Upper lobe of left lung (tissue), 6 donors: Measurements from ENCODE around the gene FGA. TPM values are rescaled to one million over a fixed set of nuclear protein-coding genes. Genes with fewer than 3 reads are reported as not detected.

ENCODE experiments used
- ATAC-seq, 2 donors: fragments of 200-7000 bp; cut with Tn5 transposase; one replicate each; pipeline ENCODE4 v1.9.1; 2022; ENCODE audit warnings: mild to moderate bottlenecking in 2 of 2, moderate library complexity in 2 of 2; ENCODE audit not compliant: low FRiP score in 2 of 2
- DNase-seq, 2 donors: peaks; one replicate each; pipeline ENCODE4 v3.0.0-alpha.2; 2019 to 2020
- H3K27ac ChIP-seq, 4 donors: fragments of 200-600 bp; sonication (generic); one replicate each; pipeline ENCODE4 v1.5.1; 2016 to 2019
- H3K27me3 ChIP-seq, 4 donors: fragments of 200-600 bp; sonication (generic); one replicate each; pipeline ENCODE4 v1.5.1; 2017 to 2019
- H3K36me3 ChIP-seq, 4 donors: fragments of 200-600 bp; sonication (generic); one replicate each; pipeline ENCODE4 v1.5.1; 2016 to 2019
- H3K4me1 ChIP-seq, 4 donors: fragments of 200-600 bp; sonication (generic); one replicate each; pipeline ENCODE4 v1.5.1; 2018 to 2019
- H3K4me3 ChIP-seq, 4 donors: fragments of 200-600 bp; sonication (generic); one replicate each; pipeline ENCODE4 v1.5.1; 2017 to 2019; ENCODE audit warnings: mild to moderate bottlenecking in 2 of 4, moderate library complexity in 1 of 4
- H3K9me3 ChIP-seq, 4 donors: fragments of 200-600 bp; sonication (generic); one replicate each; pipeline ENCODE4 v1.5.1; 2018 to 2019
- EP300 ChIP-seq, 4 donors: sonication (generic); formaldehyde crosslinking; IDR thresholded peaks; one replicate each; pipeline ENCODE4 v1.5.1; 2017; ENCODE audit warnings: antibody characterized with exemption in 4 of 4, control low read depth in 2 of 4
- POLR2A ChIP-seq, 4 donors: fragments of 450-650 bp; IDR thresholded peaks; one replicate each; pipeline ENCODE4 v1.5.1; 2016 to 2017; ENCODE audit warnings: antibody characterized with exemption in 4 of 4, mild to moderate bottlenecking in 2 of 4
- POLR2AphosphoS5 ChIP-seq, 2 donors: sonication (generic); formaldehyde crosslinking; IDR thresholded peaks; one replicate each; pipeline ENCODE4 v1.5.1; 2017; ENCODE audit warnings: antibody characterized with exemption in 2 of 2
- WGBS, 2 donors: methylation state at CpG; one replicate each; pipeline ENCODE4 v1.1.5; 2017 to 2018; 5-methylcytosine and 5-hydroxymethylcytosine counted together
- total RNA-seq, 6 donors: library from RNA; depleted of rRNA in 4 of 6; stranded (reverse); fragments of >200 nt in 4 of 6; gene quantifications; one replicate each; pipeline versions ENCODE4 v1.1.0 to v1.2.1, GENCODE V29; 2016 to 2021
- TF ChIP-seq, protein P1 (sequence below), 6 experiments: fragments of 450-650 bp in 4 of 6; fragments of 200-600 bp in 2 of 6; sonication (generic) in 2 of 6; IDR thresholded peaks; one replicate each; pipeline ENCODE4 v1.5.1; 2016 to 2019; ENCODE audit warnings: antibody characterized with exemption in 6 of 6
- donor health status: DM: no; HTN: no; CAD: no; lungs with moderate emphysema.
- donor health status: DM: no; HTN: yes; CAD: no; lungs with severe emphysema.

The FGA gene
- total RNA-seq, 6 donors from 2014 or later: 1.0 to 30.7 (median 3.6) TPM

- 91 to 92% methylated on average over 5 of the region's 5 CpGs for WGBS, 2 donors
These were observed 21.0 kb downstream of the FGA start for GRCh38 chr4:154569584-154569983.

DNA sequence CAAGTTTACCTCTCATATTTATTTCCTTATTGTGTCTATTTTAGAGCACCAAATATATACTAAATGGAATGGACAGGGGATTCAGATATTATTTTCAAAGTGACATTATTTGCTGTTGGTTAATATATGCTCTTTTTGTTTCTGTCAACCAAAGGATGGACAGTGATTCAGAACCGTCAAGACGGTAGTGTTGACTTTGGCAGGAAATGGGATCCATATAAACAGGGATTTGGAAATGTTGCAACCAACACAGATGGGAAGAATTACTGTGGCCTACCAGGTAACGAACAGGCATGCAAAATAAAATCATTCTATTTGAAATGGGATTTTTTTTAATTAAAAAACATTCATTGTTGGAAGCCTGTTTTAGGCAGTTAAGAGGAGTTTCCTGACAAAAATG lies 21.5 kb downstream of the FGA start:
- no peak for DNase-seq
- 34 to 42% methylated on average over 3 of the region's 3 CpGs for WGBS, 2 donors
- H3K27me3 ChIP-seq: no peaks in the 10 kb centered on the region
- H3K27ac ChIP-seq: no peak overlapping the region
- ATAC-seq: no peak
- H3K9me3 ChIP-seq: no peaks in the 10 kb centered on the region
- no peaks in the 10 kb centered on the region for H3K36me3 ChIP-seq
- no peak for TF ChIP-seq POLR2AphosphoS5 (IDR thresholded peaks at IDR 0.05)
- TF ChIP-seq, protein P1, sequence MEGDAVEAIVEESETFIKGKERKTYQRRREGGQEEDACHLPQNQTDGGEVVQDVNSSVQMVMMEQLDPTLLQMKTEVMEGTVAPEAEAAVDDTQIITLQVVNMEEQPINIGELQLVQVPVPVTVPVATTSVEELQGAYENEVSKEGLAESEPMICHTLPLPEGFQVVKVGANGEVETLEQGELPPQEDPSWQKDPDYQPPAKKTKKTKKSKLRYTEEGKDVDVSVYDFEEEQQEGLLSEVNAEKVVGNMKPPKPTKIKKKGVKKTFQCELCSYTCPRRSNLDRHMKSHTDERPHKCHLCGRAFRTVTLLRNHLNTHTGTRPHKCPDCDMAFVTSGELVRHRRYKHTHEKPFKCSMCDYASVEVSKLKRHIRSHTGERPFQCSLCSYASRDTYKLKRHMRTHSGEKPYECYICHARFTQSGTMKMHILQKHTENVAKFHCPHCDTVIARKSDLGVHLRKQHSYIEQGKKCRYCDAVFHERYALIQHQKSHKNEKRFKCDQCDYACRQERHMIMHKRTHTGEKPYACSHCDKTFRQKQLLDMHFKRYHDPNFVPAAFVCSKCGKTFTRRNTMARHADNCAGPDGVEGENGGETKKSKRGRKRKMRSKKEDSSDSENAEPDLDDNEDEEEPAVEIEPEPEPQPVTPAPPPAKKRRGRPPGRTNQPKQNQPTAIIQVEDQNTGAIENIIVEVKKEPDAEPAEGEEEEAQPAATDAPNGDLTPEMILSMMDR (IDR thresholded peaks at IDR 0.05): no peak
- TF ChIP-seq POLR2A (IDR thresholded peaks at IDR 0.05): no peak
- no peak for TF ChIP-seq EP300 (IDR thresholded peaks at IDR 0.05)
- no peaks in the 10 kb centered on the region for H3K4me1 ChIP-seq
- no peak overlapping the region for H3K4me3 ChIP-seq

More at GRCh38 chr4:154569584-154569983, 21.0 kb downstream of the FGA start:
- no peaks in the 10 kb centered on the region for H3K9me3 ChIP-seq
- no peak overlapping the region for H3K27ac ChIP-seq
- TF ChIP-seq POLR2A (IDR thresholded peaks at IDR 0.05) (no peak), POLR2AphosphoS5 (IDR thresholded peaks at IDR 0.05) (no peak), EP300 (IDR thresholded peaks at IDR 0.05) (no peak)
- TF ChIP-seq, protein P1 (IDR thresholded peaks at IDR 0.05): no peak
- ATAC-seq: no peak
- H3K4me3 ChIP-seq: no peak overlapping the region
- H3K36me3 ChIP-seq: no peaks in the 10 kb centered on the region
- no peak for DNase-seq
- H3K4me1 ChIP-seq: no peaks in the 10 kb centered on the region
- no peaks in the 10 kb centered on the region for H3K27me3 ChIP-seq

GRCh38 chr4:154566639-154567204 lies 23.8 kb downstream of the FGA start:
- Histone ChIP-seq H3K4me3 (no peak overlapping the region), H3K27ac (no peak overlapping the region), H3K9me3 (no peaks in the 10 kb centered on the region), H3K27me3 (no peaks in the 10 kb centered on the region), H3K4me1 (no peaks in the 10 kb centered on the region), H3K36me3 (no peaks in the 10 kb centered on the region)
- WGBS, 2 donors: 76 to 83% methylated on average over 5 of the region's 5 CpGs
- no peak for ATAC-seq
- DNase-seq: no peak
- no peak for TF ChIP-seq POLR2AphosphoS5 (IDR thresholded peaks at IDR 0.05)
- TF ChIP-seq POLR2A (IDR thresholded peaks at IDR 0.05): no peak
- TF ChIP-seq EP300 (IDR thresholded peaks at IDR 0.05): no peak
- TF ChIP-seq, protein P1 (IDR thresholded peaks at IDR 0.05): no peak

DNA sequence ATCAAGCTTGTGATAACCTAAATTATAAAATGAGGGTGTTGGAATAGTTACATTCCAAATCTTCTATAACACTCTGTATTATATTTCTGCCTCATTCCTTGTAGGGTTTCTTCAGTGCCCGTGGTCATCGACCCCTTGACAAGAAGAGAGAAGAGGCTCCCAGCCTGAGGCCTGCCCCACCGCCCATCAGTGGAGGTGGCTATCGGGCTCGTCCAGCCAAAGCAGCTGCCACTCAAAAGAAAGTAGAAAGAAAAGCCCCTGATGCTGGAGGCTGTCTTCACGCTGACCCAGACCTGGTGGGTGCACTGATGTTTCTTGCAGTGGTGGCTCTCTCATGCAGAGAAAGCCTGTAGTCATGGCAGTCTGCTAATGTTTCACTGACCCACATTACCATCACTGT lies 24.8 kb downstream of the FGA start:
- ATAC-seq: no peak
- Histone ChIP-seq H3K9me3 (no peaks in the 10 kb centered on the region), H3K36me3 (no peaks in the 10 kb centered on the region), H3K4me3 (no peak overlapping the region), H3K4me1 (no peaks in the 10 kb centered on the region), H3K27ac (no peak overlapping the region), H3K27me3 (no peaks in the 10 kb centered on the region)
- peak in 1 of 2 donors; percentile 25 for DNase-seq
- TF ChIP-seq POLR2AphosphoS5 (IDR thresholded peaks at IDR 0.05) (no peak), EP300 (IDR thresholded peaks at IDR 0.05) (no peak), POLR2A (IDR thresholded peaks at IDR 0.05) (no peak)
- TF ChIP-seq, protein P1 (IDR thresholded peaks at IDR 0.05): no peak
- 91 to 98% methylated on average over 6 of the region's 6 CpGs for WGBS, 2 donors

DNA sequence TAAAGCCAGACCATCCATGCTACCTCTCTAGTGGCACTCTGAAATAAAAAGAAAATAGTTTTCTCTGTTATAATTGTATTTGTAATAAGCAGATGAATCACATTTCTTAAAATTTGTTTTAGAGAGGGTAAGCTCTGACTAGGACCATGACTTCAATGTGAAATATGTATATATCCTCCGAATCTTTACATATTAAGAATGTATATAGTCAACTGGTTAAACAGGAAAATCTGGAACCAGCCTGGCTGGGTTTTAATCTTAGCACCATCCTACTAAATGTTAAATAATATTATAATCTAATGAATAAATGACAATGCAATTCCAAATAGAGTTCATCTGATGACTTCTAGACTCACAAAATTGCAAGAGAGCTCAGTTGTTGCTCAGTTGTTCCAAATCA lies 26.2 kb downstream of the FGA start:
- DNase-seq (no peak), ATAC-seq (no peak)
- WGBS, 2 donors: 89 to 91% methylated on average over 1 of the region's 1 CpG

More for the DNA sequence above, 26.2 kb downstream of the FGA start:
- Histone ChIP-seq H3K27me3 (no peaks in the 10 kb centered on the region), H3K9me3 (no peaks in the 10 kb centered on the region), H3K4me1 (no peaks in the 10 kb centered on the region), H3K4me3 (no peak overlapping the region), H3K27ac (no peak overlapping the region), H3K36me3 (no peaks in the 10 kb centered on the region)
- TF ChIP-seq, protein P1 (IDR thresholded peaks at IDR 0.05): no peak
- TF ChIP-seq POLR2A (IDR thresholded peaks at IDR 0.05) (no peak), POLR2AphosphoS5 (IDR thresholded peaks at IDR 0.05) (no peak), EP300 (IDR thresholded peaks at IDR 0.05) (no peak)
